Suppressor macrophage treated with lipopolysaccharide for 1 hour (primary cell): Measurements from ENCODE around the gene B4GALT5.
"Not testable (repeated sequence)": the region's sequence is repeated elsewhere in the genome, so short reads cannot be mapped to it uniquely, and the experiment has no call there.

Experiments
- DNase-seq, 3 donors: peaks; one replicate each; pipeline ENCODE4 v3.0.0-alpha.2; 2020 to 2022

B4GALT5 gene, protein sequence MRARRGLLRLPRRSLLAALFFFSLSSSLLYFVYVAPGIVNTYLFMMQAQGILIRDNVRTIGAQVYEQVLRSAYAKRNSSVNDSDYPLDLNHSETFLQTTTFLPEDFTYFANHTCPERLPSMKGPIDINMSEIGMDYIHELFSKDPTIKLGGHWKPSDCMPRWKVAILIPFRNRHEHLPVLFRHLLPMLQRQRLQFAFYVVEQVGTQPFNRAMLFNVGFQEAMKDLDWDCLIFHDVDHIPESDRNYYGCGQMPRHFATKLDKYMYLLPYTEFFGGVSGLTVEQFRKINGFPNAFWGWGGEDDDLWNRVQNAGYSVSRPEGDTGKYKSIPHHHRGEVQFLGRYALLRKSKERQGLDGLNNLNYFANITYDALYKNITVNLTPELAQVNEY

GRCh38 chr20:49713753-49714712 lies at the start of gene B4GALT5:
B4GALT5 (minus strand) TSS chr20:49713878; CDS start chr20:49713690, 188 bp downstream.
- peak; percentile 82 to 95 (median 90) for DNase-seq

DNA sequence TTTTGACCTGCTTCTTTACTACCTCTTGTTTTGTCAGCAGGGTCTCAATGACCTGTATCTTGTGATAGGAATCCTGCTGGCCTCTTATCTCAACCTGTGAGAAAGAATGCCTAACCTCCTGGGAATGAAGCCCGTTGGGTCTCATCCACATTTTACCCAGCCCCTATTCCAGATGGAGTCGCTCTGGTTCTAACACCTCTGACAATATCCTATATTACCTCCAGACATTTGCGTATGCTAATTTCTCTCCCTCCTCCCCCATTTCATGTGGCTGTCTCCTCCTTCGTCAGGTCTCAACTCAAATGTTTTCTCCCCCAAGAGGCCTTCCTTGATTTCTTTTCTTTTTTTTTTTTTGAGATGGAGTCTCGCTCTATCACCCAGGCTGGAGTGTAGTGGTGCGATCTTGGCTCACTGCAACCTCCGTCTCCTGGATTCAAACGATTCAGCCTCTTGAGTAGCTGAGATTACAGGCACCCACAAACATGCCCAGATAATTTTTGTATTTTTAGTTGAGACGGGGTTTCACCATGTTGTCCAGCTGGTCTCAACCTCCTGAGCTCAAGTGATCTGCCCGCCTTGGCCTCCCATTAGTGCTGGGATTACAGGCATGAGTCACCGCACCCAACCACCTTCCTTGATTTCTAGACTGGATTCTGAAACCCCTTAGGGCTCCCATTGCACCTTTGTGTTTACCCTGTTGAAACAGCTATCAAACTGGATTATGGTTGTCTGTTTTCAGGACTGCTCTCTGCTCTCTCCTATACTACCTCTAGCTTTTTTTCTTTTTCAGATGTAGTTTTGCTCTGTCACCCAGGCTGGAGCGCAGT lies 49.5 kb upstream of the B4GALT5 start:
- DNase-seq, result no peak

GRCh38 chr20:49761888-49762287 lies 48.2 kb upstream of the B4GALT5 start:
- DNase-seq, result not testable (repeated sequence)

GRCh38 chr20:49759266-49759950 lies 45.7 kb upstream of the B4GALT5 start:
- DNase-seq, result no peak

GRCh38 chr20:49758781-49759180 lies 45.1 kb upstream of the B4GALT5 start:
- DNase-seq, result no peak

GRCh38 chr20:49757597-49757996 lies 43.9 kb upstream of the B4GALT5 start:
- no peak for DNase-seq

DNA sequence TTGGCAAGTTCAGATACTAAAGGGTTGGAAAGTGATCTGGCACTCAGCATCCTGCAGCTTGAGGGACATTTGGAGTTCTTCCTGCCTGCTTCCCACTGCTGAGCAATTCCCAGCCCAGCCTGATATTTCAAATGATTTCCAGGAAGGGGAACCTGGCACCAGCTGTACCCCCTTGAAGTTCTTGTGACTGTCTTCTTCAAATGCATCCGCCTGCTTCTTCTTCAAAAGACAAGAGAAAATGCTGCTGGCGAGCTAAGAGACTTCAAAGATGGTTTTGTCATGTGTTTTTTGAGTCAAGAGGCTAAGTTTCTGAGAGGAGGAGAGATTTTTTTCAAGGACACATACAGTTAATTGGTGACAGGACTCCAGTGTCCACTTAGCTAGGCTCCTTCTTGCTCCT lies 42.6 kb upstream of the B4GALT5 start:
- DNase-seq, result no peak

- DNase-seq, result no peak
These were observed 40.9 kb upstream of the B4GALT5 start for GRCh38 chr20:49754596-49754995.

DNA sequence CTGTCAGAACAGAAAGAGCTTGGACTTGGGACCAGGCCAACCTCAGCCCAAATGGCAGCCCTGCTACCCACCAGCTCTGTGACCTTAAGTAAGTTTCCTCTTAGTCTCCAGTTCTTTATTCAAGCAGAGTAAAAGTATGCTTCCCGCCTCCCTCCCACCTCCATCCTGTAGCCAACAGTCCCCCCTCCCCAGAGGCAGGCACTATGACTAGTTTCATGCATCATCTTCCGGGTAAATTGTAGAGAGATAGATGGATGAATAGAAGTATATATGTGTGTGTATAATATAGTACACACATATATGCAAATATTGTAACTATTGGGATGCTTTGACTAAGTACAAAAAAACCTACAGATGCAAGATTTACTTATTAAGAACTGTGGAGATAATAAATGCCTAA lies 39.5 kb upstream of the B4GALT5 start:
- no peak for DNase-seq

GRCh38 chr20:49752201-49752903 lies 38.7 kb upstream of the B4GALT5 start:
- DNase-seq, result no peak

DNA sequence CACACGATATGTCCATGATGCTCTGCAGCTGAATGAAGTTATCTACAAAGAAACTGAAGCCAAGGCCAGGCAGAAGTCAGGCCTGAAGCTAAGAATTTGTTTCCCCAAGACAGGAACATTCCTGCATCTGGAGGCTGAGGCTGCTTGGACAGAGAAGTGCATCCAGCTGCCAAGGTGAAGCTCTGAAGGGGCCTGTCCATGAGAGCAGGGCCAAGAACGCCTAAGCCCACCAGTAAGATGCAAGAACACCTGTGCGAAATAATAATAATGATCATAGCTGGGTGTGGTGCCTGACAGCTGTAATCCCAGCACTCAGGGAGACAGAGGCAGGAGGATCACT lies 37.7 kb upstream of the B4GALT5 start:
- no peak for DNase-seq

DNA sequence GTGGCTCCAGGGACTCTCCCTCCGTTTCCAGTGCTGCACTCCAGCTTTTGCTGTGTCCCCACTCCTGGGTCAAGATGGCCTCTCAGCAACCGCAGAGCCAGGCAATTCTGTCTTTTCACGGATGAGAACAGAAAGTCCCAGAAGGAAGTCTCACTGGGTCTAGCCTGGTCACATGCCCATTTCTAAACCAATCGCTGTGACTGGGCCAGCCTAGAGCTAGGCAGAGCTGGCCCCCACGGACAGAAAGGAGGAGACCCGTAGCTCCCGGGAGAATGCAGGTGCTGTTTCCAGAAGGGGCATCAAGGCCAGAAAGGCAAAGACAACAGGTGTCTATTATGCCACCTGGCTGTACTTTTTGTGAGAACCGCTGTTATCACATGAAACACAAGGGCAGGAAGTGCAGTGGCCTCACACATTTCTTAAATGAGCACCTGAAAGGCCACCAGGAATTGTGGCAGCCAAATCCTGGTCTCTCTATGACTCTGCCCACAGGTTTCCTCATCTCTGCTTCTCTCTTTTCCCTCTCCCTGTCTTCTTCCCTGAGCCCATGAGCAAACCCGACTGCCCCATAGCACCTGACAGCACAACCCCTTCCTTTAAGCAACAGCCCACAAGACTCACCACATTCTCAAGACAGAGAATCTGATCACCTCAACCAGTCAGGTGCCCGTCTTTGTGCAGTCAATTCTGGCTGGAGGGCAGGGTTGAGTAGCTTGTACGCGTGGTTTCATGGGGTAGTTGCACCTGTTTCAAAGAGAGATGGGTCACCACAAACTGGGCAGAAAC lies 37.1 kb upstream of the B4GALT5 start:
- peak; percentile 70 to 74 (median 74) for DNase-seq

DNA sequence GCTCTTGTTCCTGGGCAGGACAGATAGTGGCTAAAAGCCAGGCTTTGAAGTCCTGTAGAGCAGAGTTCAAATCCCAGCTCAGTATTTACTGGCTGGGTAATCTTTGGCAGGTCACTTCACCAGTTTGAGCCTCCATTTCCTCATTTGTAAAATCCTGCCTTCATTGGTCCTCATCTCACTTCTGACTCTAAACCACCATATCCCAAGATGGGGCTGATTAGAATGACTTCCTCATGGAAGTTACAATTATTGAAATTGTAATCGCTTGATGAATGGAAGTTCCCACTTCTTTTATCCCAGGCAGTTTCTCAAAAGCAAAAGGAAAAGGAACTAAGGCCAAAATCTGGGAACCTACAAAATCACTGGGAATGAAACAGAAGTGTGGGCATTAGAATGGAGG lies 35.9 kb upstream of the B4GALT5 start:
- DNase-seq, result peak; percentile 38 to 50 (median 40)

DNA sequence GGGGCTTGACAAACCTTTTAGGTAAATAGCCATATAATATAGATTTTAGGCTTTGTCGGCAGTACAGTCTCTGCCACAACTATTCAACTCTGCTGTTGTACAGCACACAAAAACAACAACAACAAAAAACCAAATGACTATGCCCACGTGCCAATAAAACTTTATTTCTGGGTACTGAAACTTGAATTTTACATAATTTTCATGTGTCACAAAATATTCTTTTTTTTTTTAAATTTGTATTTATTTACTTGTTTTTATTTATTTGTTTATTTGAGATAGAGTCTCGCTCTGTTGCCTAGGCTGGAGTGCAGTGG lies 34.8 kb upstream of the B4GALT5 start:
- no peak for DNase-seq

DNA sequence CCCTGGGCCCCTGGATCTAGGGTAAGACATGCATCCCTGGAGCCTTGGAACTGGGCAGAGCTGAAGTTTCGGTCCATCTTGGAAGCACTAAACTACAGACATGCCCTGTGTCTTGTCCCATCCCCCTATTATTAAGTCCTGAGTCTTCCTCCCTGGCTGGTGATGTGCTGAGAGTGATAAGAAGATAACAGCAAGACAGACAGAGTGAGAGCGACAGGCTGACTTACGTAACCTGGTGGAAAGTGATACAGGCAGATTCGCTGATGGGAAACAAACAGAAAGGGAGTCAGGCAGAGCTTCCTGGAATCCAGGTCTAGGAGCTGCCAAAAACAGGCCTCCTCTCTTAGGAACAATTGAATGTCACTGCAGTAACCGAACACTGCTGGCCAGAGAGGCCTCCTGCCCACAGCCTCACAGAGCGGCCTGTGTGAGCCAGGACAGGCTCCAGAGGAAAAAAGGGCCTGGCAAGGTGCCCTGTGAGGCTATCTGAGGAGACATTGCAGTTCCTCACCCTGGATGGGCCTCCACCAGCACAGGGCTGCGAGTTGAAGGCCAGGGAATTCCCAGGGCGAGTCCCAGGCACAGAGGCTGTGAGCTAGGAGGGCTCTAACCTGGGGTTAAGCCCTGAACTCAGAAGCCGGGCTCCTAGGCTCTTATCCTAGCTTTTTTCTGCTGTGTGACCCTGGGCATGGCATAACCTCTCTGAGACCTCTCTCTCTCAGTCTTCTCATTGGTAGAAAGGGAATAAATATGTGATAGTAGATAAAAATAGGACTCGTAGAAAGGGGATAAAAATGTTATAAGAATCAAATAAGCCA lies 34.2 kb upstream of the B4GALT5 start:
- peak; percentile 59 to 66 (median 59) for DNase-seq

GRCh38 chr20:49742948-49743347 lies 29.3 kb upstream of the B4GALT5 start:
- no peak for DNase-seq

- DNase-seq, result no peak
These were observed 28.3 kb upstream of the B4GALT5 start for GRCh38 chr20:49741977-49742376.

DNA sequence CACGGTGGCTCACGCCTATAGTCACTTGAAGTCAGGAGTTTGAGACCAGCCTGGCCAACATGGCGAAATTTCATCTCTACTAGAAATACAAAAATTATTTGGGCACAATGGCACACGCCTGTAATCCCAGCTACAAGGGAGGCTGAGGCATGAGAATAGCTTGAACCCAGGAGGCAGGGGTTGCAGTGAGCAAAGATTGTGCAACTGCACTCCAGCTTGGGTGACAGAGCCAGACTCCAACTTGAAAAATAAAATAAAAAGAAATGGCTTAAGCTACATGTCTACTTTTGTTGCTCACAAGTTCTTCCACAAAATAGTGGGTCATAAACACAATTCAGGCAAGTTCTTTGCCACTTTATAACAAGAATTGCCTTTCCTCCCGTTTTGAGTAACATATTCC lies 27.1 kb upstream of the B4GALT5 start:
- no peak for DNase-seq

DNA sequence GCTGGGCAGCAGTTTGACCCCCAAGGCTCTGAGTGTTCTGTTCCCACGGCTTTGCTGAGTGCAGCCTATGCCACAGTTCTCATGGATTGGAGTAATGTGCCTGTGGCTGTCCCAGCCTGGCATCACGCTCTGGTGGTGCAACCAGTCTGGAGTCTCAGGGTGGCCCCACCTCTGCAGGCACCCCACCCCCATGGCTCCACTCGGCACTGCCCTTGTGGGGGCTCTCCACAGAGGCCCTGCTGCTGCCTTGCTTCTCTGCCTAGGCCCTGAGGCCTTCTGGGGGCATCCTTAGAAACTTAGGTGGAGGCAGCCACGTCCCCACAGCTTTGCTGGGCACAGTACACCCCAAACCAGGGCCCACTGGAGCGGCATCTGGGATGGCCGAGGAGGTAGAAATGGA lies 25.4 kb upstream of the B4GALT5 start:
- DNase-seq, result no peak

DNA sequence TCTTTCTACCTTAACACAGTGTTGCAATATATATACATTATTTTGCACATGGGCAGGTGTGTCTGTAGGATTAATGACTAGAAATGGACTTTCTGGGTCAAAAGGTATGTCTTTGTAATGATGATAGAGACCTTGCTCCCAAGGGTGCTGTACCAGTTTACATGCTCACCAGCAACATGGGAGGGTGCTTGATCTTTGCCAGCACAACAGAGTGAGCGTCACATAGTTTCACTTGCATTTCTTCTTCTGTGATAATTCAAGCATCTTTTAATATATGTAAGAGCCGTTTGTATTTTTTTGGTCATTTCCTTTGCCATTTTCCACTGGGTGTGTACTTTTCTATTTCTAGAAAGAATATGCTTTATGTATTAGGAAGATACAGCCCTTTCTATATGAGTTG lies 23.6 kb upstream of the B4GALT5 start:
- no peak for DNase-seq
